Sigmoid colon (tissue), 7 donors: ENCODE measurements around the gene BBX. TPM values are rescaled to one million over a fixed set of nuclear protein-coding genes. Genes with fewer than 3 reads are reported as not detected.

ENCODE experiments used
- DNase-seq: peaks from one replicate; pipeline ENCODE4 v3.0.0-alpha.2; 2019
- H3K27ac ChIP-seq, 4 donors: fragments of 200-600 bp; sonication (generic); one replicate each; pipeline ENCODE4 v1.5.1; 2016 to 2019; ENCODE audit warnings: mild to moderate bottlenecking in 1 of 4
- H3K27me3 ChIP-seq, 3 donors: fragments of 200-600 bp; sonication (generic); one replicate each; pipeline ENCODE4 v1.5.1; 2019; ENCODE audit warnings: mild to moderate bottlenecking in 1 of 3
- H3K36me3 ChIP-seq, 4 donors: fragments of 200-600 bp; sonication (generic); one replicate each; pipeline ENCODE4 v1.5.1; 2016 to 2019
- H3K4me1 ChIP-seq, 4 donors: fragments of 200-600 bp; sonication (generic); one replicate each; pipeline ENCODE4 v1.5.1; 2017 to 2019
- H3K4me3 ChIP-seq, 4 donors: fragments of 200-600 bp; sonication (generic); one replicate each; pipeline ENCODE4 v1.5.1; 2017 to 2019; ENCODE audit warnings: mild to moderate bottlenecking in 2 of 4, moderate library complexity in 1 of 4
- H3K9me3 ChIP-seq, 4 donors: fragments of 200-600 bp in 3 of 4; sonication (generic) in 3 of 4; one replicate each; pipeline versions ENCODE4 v1.5.1 to v1.6.1; 2013 to 2019
- CTCF ChIP-seq, 4 experiments: fragments of 450-650 bp in 3 of 4; fragments of 200-600 bp in 1 of 4; IDR thresholded peaks; one replicate each; pipeline ENCODE4 v1.5.1; 2016 to 2019; ENCODE audit warnings: antibody characterized with exemption in 4 of 4, mild to moderate bottlenecking in 3 of 4, moderate library complexity in 2 of 4
- EP300 ChIP-seq, 4 donors: sonication (generic); formaldehyde crosslinking; IDR thresholded peaks; one replicate each; pipeline ENCODE4 v1.6.1; 2017; ENCODE audit warnings: antibody characterized with exemption in 4 of 4
- POLR2A ChIP-seq, 2 donors: fragments of 450-650 bp; IDR thresholded peaks; one replicate each; pipeline ENCODE4 v1.6.1; 2016; ENCODE audit warnings: antibody characterized with exemption in 2 of 2, mild to moderate bottlenecking in 2 of 2, moderate library complexity in 2 of 2
- POLR2AphosphoS5 ChIP-seq, 4 donors: sonication (generic); formaldehyde crosslinking; IDR thresholded peaks; one replicate each; pipeline ENCODE4 v1.6.1; 2017; ENCODE audit warnings: antibody characterized with exemption in 4 of 4
- WGBS, 2 donors: extraction: QIAGEN DNeasy Blood & Tissue Kit; methylation state at CpG; one replicate each; pipeline ENCODE4 v1.1.7; 2013; 5-methylcytosine and 5-hydroxymethylcytosine counted together
- intact Hi-C: fragments of 100-400 bp; cut with DNase I; formaldehyde crosslinking; loops from one replicate; pipeline ENCODE4 v1.15.1; 2023
- polyA plus RNA-seq, 3 donors: library from polyadenylated mRNA; stranded (reverse); fragments of 200-250 nt; gene quantifications; one replicate each; pipeline ENCODE4 v1.2.3, GENCODE V29; 2013
- total RNA-seq, 4 donors: library from RNA; depleted of rRNA; stranded (reverse); fragments of >200 nt; gene quantifications; one replicate each; pipeline ENCODE4 v1.1.0, GENCODE V29; 2016
- donor health status: healthy with polysubstance abuse.
- donor health status: Bipolar disorder and iron deficiency.
- donor health status: healthy.

The BBX gene
- total and polyA plus RNA-seq, 7 donors = 3.0 to 93.3 (median 71.1) TPM

GRCh38 chr3:107512108-107512507, 10.7 kb upstream of the BBX start:
- H3K9me3 ChIP-seq = no peaks in the 10 kb centered on the region
- no peak for DNase-seq
- no peak overlapping the region for H3K4me3 ChIP-seq
- H3K27ac ChIP-seq = no peak overlapping the region
- no peaks in the 10 kb centered on the region for H3K4me1 ChIP-seq
- H3K36me3 ChIP-seq = no peaks in the 10 kb centered on the region
- no peak for TF ChIP-seq POLR2AphosphoS5 (IDR thresholded peaks at IDR 0.05)
- TF ChIP-seq CTCF (IDR thresholded peaks at IDR 0.05) = no peak
- no peak for TF ChIP-seq EP300 (IDR thresholded peaks at IDR 0.05)
- TF ChIP-seq POLR2A (IDR thresholded peaks at IDR 0.05) = no peak
- no peaks in the 10 kb centered on the region for H3K27me3 ChIP-seq
- intact Hi-C loops = no loop called here
- 66 to 92% methylated on average over 1 of the region's 1 CpG for WGBS, 2 donors

- Histone ChIP-seq H3K4me1 (no peaks in the 10 kb centered on the region), H3K9me3 (no peaks in the 10 kb centered on the region), H3K4me3 (no peak overlapping the region), H3K27ac (no peak overlapping the region), H3K27me3 (no peaks in the 10 kb centered on the region), H3K36me3 (no peaks in the 10 kb centered on the region)
- WGBS, 2 donors = 94 to 95% methylated on average over 1 of the region's 1 CpG
- no peak for DNase-seq
- intact Hi-C loops = no loop called here
- TF ChIP-seq CTCF (IDR thresholded peaks at IDR 0.05) = no peak
- no peak for TF ChIP-seq EP300 (IDR thresholded peaks at IDR 0.05)
- TF ChIP-seq POLR2A (IDR thresholded peaks at IDR 0.05) = no peak
- TF ChIP-seq POLR2AphosphoS5 (IDR thresholded peaks at IDR 0.05) = no peak
These were observed 8.3 kb upstream of the BBX start for GRCh38 chr3:107514453-107514852.

- TF ChIP-seq POLR2A (IDR thresholded peaks at IDR 0.05) (no peak), CTCF (IDR thresholded peaks at IDR 0.05) (no peak)
- no peak overlapping the region for H3K27ac ChIP-seq
- DNase-seq = no peak
- WGBS, 2 donors = 76 to 81% methylated on average over 3 of the region's 3 CpGs
- H3K27me3 ChIP-seq = no peaks in the 10 kb centered on the region
- H3K9me3 ChIP-seq = no peaks in the 10 kb centered on the region
- intact Hi-C loops = no loop called here
- no peaks in the 10 kb centered on the region for H3K4me1 ChIP-seq
- no peak overlapping the region for H3K4me3 ChIP-seq
- H3K36me3 ChIP-seq = no peaks in the 10 kb centered on the region
These were observed 6.3 kb upstream of the BBX start for GRCh38 chr3:107516475-107516874.

GRCh38 chr3:107520535-107520934, 2.2 kb upstream of the BBX start:
- no peak for DNase-seq
- TF ChIP-seq POLR2A (IDR thresholded peaks at IDR 0.05) = no peak
- TF ChIP-seq CTCF (IDR thresholded peaks at IDR 0.05) = no peak
- H3K27ac ChIP-seq = no peak overlapping the region
- intact Hi-C loops = loop anchor here (5.0 to 10.0 kb wide), 4 partner anchors 142 to 1656 kb away; partner anchors contain the start of genes CBLB and IFT57
- H3K36me3 ChIP-seq = no peaks in the 10 kb centered on the region
- peaks cover 0 to 6% (median 2%) of the 10 kb centered on the region in 4 donors for H3K4me1 ChIP-seq
- H3K27me3 ChIP-seq = no peaks in the 10 kb centered on the region
- no peaks in the 10 kb centered on the region for H3K9me3 ChIP-seq
- 90 to 92% methylated on average over 4 of the region's 4 CpGs for WGBS, 2 donors
- no peak overlapping the region for H3K4me3 ChIP-seq

DNA sequence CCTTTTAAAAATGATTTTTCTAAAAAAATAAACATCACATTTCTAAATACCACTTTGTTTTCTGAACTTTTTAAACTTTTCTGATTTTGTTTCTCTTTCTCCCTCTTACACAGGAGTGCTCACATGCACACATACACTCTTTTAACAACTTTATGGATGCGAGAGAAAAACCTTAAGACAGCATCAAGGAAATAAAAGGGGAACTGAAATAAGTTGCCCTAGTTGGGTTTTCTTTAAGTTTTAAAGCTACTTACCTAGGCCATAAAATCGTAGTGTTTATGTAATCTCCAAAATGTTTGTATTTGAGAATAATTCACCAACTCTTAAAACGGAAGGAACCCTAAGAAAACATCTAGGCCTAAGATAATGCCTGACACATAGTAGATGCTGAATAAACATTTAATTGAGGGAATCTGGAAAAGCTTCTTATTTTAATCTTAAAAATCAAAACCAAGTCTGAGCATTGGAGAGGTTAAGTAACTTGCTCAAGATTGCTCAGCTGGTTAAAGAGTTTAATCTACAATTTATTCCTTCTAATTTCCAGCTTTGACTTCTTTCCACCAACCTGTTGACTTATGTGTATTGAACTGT, 1.2 kb upstream of the BBX start:
- no peaks in the 10 kb centered on the region for H3K9me3 ChIP-seq
- intact Hi-C loops = loop anchor here (1.0 to 10.0 kb wide), 5 partner anchors 91 to 1657 kb away; partner anchors contain the start of genes CBLB and IFT57
- no peak overlapping the region for H3K27ac ChIP-seq
- peaks cover 0 to 16% (median 7%) of the 10 kb centered on the region in 4 donors for H3K4me1 ChIP-seq
- DNase-seq = no peak
- H3K27me3 ChIP-seq = no peaks in the 10 kb centered on the region
- TF ChIP-seq POLR2AphosphoS5 (IDR thresholded peaks at IDR 0.05) (no peak), CTCF (IDR thresholded peaks at IDR 0.05) (no peak), EP300 (IDR thresholded peaks at IDR 0.05) (no peak), POLR2A (IDR thresholded peaks at IDR 0.05) (no peak)
- H3K4me3 ChIP-seq = no peak overlapping the region
- WGBS, 2 donors = 40 to 69% methylated on average over 3 of the region's 3 CpGs
- no peaks in the 10 kb centered on the region for H3K36me3 ChIP-seq
